GM19455 (cell line): ENCODE results near the gene PTPRF.
"Not testable (repeated sequence)": the region's sequence is repeated elsewhere in the genome, so short reads cannot be mapped to it uniquely, and the experiment has no call there.

Experiments
- ATAC-seq: cut with Tn5 transposase; IDR thresholded peaks from one replicate; pipeline ENCODE4 v1.9.1; 2021; ENCODE audit not compliant: unreplicated experiment

Gene PTPRF

GRCh38 chr1:43537423-43538142 lies 6.9 kb downstream of the PTPRF start:
- ATAC-seq: no peak

- ATAC-seq: no peak
These were observed 7.4 kb downstream of the PTPRF start for GRCh38 chr1:43538143-43538487.

GRCh38 chr1:43538969-43539368 lies 8.3 kb downstream of the PTPRF start:
- no peak for ATAC-seq

GRCh38 chr1:43539726-43540434 lies 9.2 kb downstream of the PTPRF start:
- no peak for ATAC-seq

GRCh38 chr1:43540653-43541071 lies 10.0 kb downstream of the PTPRF start:
- ATAC-seq: no peak

- no peak for ATAC-seq
These were observed 10.5 kb downstream of the PTPRF start for GRCh38 chr1:43541141-43541540.

- no peak for ATAC-seq
These were observed 11.2 kb downstream of the PTPRF start for GRCh38 chr1:43541721-43542401.

GRCh38 chr1:43542527-43543458 lies 12.1 kb downstream of the PTPRF start:
- ATAC-seq: no peak

- no peak for ATAC-seq
These were observed 12.9 kb downstream of the PTPRF start for GRCh38 chr1:43543567-43543966.

GRCh38 chr1:43545339-43545694 lies 14.6 kb downstream of the PTPRF start:
- ATAC-seq: no peak

GRCh38 chr1:43545695-43546387 lies 15.2 kb downstream of the PTPRF start:
- no peak for ATAC-seq

GRCh38 chr1:43546388-43547100 lies 15.9 kb downstream of the PTPRF start:
- no peak for ATAC-seq

GRCh38 chr1:43547538-43548072 lies 16.9 kb downstream of the PTPRF start:
- ATAC-seq: no peak

- ATAC-seq: no peak
These were observed 17.9 kb downstream of the PTPRF start for GRCh38 chr1:43548285-43549271.

GRCh38 chr1:43549394-43549793 lies 18.7 kb downstream of the PTPRF start:
- ATAC-seq: not testable (repeated sequence)

GRCh38 chr1:43549921-43550597 lies 19.4 kb downstream of the PTPRF start:
- ATAC-seq: no peak

GRCh38 chr1:43550598-43551246 lies 20.0 kb downstream of the PTPRF start:
- no peak for ATAC-seq
